Peyer's patch (tissue), 4 donors: ENCODE data around the gene ELFN1.

Experiments
- CTCF ChIP-seq, 6 experiments: fragments of 450-650 bp in 4 of 6; fragments of 200-600 bp in 2 of 6; sonication (generic) in 1 of 6; IDR thresholded peaks; one replicate each; pipeline ENCODE4 v1.5.1; 2017 to 2019; ENCODE audit warnings: antibody characterized with exemption in 6 of 6, mild to moderate bottlenecking in 3 of 6, moderate library complexity in 1 of 6
- POLR2A ChIP-seq, 2 donors: fragments of 450-650 bp; IDR thresholded peaks; one replicate each; pipeline ENCODE4 v1.5.1; 2017; ENCODE audit warnings: antibody characterized with exemption in 2 of 2, mild to moderate bottlenecking in 2 of 2, moderate library complexity in 2 of 2

GRCh38 chr7:1750541-1751021, 80.5 kb downstream of the ELFN1 start:
- TF ChIP-seq POLR2A (IDR thresholded peaks at IDR 0.05), result no peak
- no peak for TF ChIP-seq CTCF (IDR thresholded peaks at IDR 0.05)
